BLaER1 (cell line): ENCODE data around the gene TCERG1L.

Source experiments
- H3K27ac ChIP-seq: shearing (Covaris generic); formaldehyde crosslinking; 2 replicates; pipeline ENCODE4 v1.8.1; 2022
- H3K27me3 ChIP-seq: shearing (Covaris generic); formaldehyde crosslinking; 2 replicates; pipeline ENCODE4 v1.8.1; 2022
- H3K36me3 ChIP-seq: shearing (Covaris generic); formaldehyde crosslinking; 2 replicates; pipeline ENCODE4 v1.8.1; 2022
- H3K4me1 ChIP-seq: shearing (Covaris generic); formaldehyde crosslinking; 2 replicates; pipeline ENCODE4 v1.8.1; 2022
- H3K4me2 ChIP-seq: shearing (Covaris generic); formaldehyde crosslinking; 2 replicates; pipeline ENCODE4 v1.8.1; 2022
- H3K4me3 ChIP-seq: shearing (Covaris generic); formaldehyde crosslinking; 2 replicates; pipeline ENCODE4 v1.8.1; 2022
- H3K9ac ChIP-seq: shearing (Covaris generic); formaldehyde crosslinking; 2 replicates; pipeline ENCODE4 v1.8.1; 2022
- H3K9me3 ChIP-seq: shearing (Covaris generic); formaldehyde crosslinking; 2 replicates; pipeline ENCODE4 v1.8.1; 2022
- H4K20me1 ChIP-seq: shearing (Covaris generic); formaldehyde crosslinking; 2 replicates; pipeline ENCODE4 v1.8.1; 2022
- Cebpa-rat ChIP-seq: shearing (Covaris generic); IDR thresholded peaks from 2 replicates; pipeline ENCODE4 v1.8.1; 2022

TCERG1L gene

GRCh38 chr10:131113709-131114291 is 197.7 kb downstream of the TCERG1L start:
- Histone ChIP-seq H3K4me3 (no peak overlapping the region), H3K9ac (no peak overlapping the region), H3K27me3 (no peaks in the 10 kb centered on the region), H3K4me2 (0 out of 2 replicates have a peak overlapping the region, but pooled peaks have one; percentile 69), H3K4me1 (peaks cover 57% of the 10 kb centered on the region), H3K9me3 (peaks cover 40% of the 10 kb centered on the region), H3K27ac (no peak overlapping the region), H3K36me3 (peaks cover 71% of the 10 kb centered on the region), H4K20me1 (no peaks in the 10 kb centered on the region)
- no peak for TF ChIP-seq Cebpa-rat

GRCh38 chr10:131113165-131113564 is 198.4 kb downstream of the TCERG1L start:
- no peak overlapping the region for H3K27ac ChIP-seq
- H3K9ac ChIP-seq: no peak overlapping the region
- peaks cover 44% of the 10 kb centered on the region for H3K9me3 ChIP-seq
- peaks cover 77% of the 10 kb centered on the region for H3K36me3 ChIP-seq
- H4K20me1 ChIP-seq: no peaks in the 10 kb centered on the region
- no peak overlapping the region for H3K4me3 ChIP-seq
- peaks cover 50% of the 10 kb centered on the region for H3K4me1 ChIP-seq
- TF ChIP-seq Cebpa-rat: no peak
- H3K4me2 ChIP-seq: 0 out of 2 replicates have a peak overlapping the region, but pooled peaks have one; percentile 69
- no peaks in the 10 kb centered on the region for H3K27me3 ChIP-seq

- TF ChIP-seq Cebpa-rat: no peak
- H4K20me1 ChIP-seq: no peaks in the 10 kb centered on the region
- H3K4me1 ChIP-seq: peaks cover 46% of the 10 kb centered on the region
- peaks cover 44% of the 10 kb centered on the region for H3K9me3 ChIP-seq
- H3K4me3 ChIP-seq: no peak overlapping the region
- H3K27ac ChIP-seq: no peak overlapping the region
- H3K9ac ChIP-seq: no peak overlapping the region
- no peak overlapping the region for H3K4me2 ChIP-seq
- peaks cover 78% of the 10 kb centered on the region for H3K36me3 ChIP-seq
- H3K27me3 ChIP-seq: no peaks in the 10 kb centered on the region
Measured at GRCh38 chr10:131112691-131113090, 198.8 kb downstream of the TCERG1L start.

GRCh38 chr10:131111471-131112080 is 199.9 kb downstream of the TCERG1L start:
- Histone ChIP-seq H3K27ac (no peak overlapping the region), H3K27me3 (no peaks in the 10 kb centered on the region), H3K36me3 (peaks cover 78% of the 10 kb centered on the region), H4K20me1 (no peaks in the 10 kb centered on the region), H3K4me3 (no peak overlapping the region), H3K4me1 (peaks cover 35% of the 10 kb centered on the region), H3K9ac (no peak overlapping the region), H3K4me2 (no peak overlapping the region), H3K9me3 (peaks cover 42% of the 10 kb centered on the region)
- no peak for TF ChIP-seq Cebpa-rat

GRCh38 chr10:131111007-131111406 is 200.5 kb downstream of the TCERG1L start:
- H3K4me3 ChIP-seq: no peak overlapping the region
- no peaks in the 10 kb centered on the region for H3K27me3 ChIP-seq
- no peak overlapping the region for H3K27ac ChIP-seq
- no peak overlapping the region for H3K4me2 ChIP-seq
- TF ChIP-seq Cebpa-rat: no peak
- H3K4me1 ChIP-seq: peaks cover 29% of the 10 kb centered on the region
- peaks cover 42% of the 10 kb centered on the region for H3K9me3 ChIP-seq
- peaks cover 79% of the 10 kb centered on the region for H3K36me3 ChIP-seq
- no peak overlapping the region for H3K9ac ChIP-seq
- H4K20me1 ChIP-seq: no peaks in the 10 kb centered on the region

GRCh38 chr10:131110241-131110783 is 201.2 kb downstream of the TCERG1L start:
- H3K4me3 ChIP-seq: no peak overlapping the region
- no peak for TF ChIP-seq Cebpa-rat
- H4K20me1 ChIP-seq: no peaks in the 10 kb centered on the region
- H3K9me3 ChIP-seq: peaks cover 48% of the 10 kb centered on the region
- no peak overlapping the region for H3K9ac ChIP-seq
- H3K27ac ChIP-seq: peak overlapping the region; percentile 49; the same call in 1 of the 2 replicates
- peaks cover 22% of the 10 kb centered on the region for H3K4me1 ChIP-seq
- H3K36me3 ChIP-seq: peaks cover 86% of the 10 kb centered on the region
- no peak overlapping the region for H3K4me2 ChIP-seq
- H3K27me3 ChIP-seq: no peaks in the 10 kb centered on the region

- Histone ChIP-seq H4K20me1 (no peaks in the 10 kb centered on the region), H3K27me3 (no peaks in the 10 kb centered on the region), H3K9ac (no peak overlapping the region), H3K4me3 (no peak overlapping the region), H3K9me3 (peaks cover 48% of the 10 kb centered on the region), H3K27ac (no peak overlapping the region), H3K36me3 (peaks cover 86% of the 10 kb centered on the region), H3K4me1 (peaks cover 16% of the 10 kb centered on the region), H3K4me2 (no peak overlapping the region)
- TF ChIP-seq Cebpa-rat: no peak
Measured at GRCh38 chr10:131109726-131110125, 201.8 kb downstream of the TCERG1L start.

- Histone ChIP-seq H4K20me1 (no peaks in the 10 kb centered on the region), H3K9ac (no peak overlapping the region), H3K27ac (no peak overlapping the region), H3K27me3 (no peaks in the 10 kb centered on the region), H3K36me3 (peaks cover 83% of the 10 kb centered on the region), H3K4me3 (no peak overlapping the region), H3K4me2 (no peak overlapping the region), H3K4me1 (peaks cover 12% of the 10 kb centered on the region), H3K9me3 (peaks cover 48% of the 10 kb centered on the region)
- TF ChIP-seq Cebpa-rat: no peak
Measured at GRCh38 chr10:131109291-131109690, 202.2 kb downstream of the TCERG1L start.

- no peak overlapping the region for H3K4me2 ChIP-seq
- H3K27me3 ChIP-seq: no peaks in the 10 kb centered on the region
- no peak overlapping the region for H3K27ac ChIP-seq
- no peak for TF ChIP-seq Cebpa-rat
- no peak overlapping the region for H3K4me3 ChIP-seq
- peaks cover 48% of the 10 kb centered on the region for H3K9me3 ChIP-seq
- H3K36me3 ChIP-seq: peaks cover 85% of the 10 kb centered on the region
- no peak overlapping the region for H3K9ac ChIP-seq
- H4K20me1 ChIP-seq: no peaks in the 10 kb centered on the region
- H3K4me1 ChIP-seq: no peaks in the 10 kb centered on the region
Measured at GRCh38 chr10:131107970-131108369, 203.6 kb downstream of the TCERG1L start.

- Histone ChIP-seq H3K27ac (no peak overlapping the region), H3K9ac (no peak overlapping the region), H3K4me2 (no peak overlapping the region), H3K9me3 (peaks cover 20% of the 10 kb centered on the region), H4K20me1 (no peaks in the 10 kb centered on the region), H3K36me3 (peaks cover 58% of the 10 kb centered on the region), H3K27me3 (no peaks in the 10 kb centered on the region), H3K4me3 (no peak overlapping the region), H3K4me1 (0 out of 2 replicates have a peak, but pooled peaks cover 7% of the 10 kb centered on the region)
- no peak for TF ChIP-seq Cebpa-rat
Measured at GRCh38 chr10:131102676-131103075, 208.8 kb downstream of the TCERG1L start.
